Measurements from ENCODE around the gene AKAP1. TPM values are rescaled to one million over a fixed set of nuclear protein-coding genes. Genes with fewer than 3 reads are reported as not detected.

AKAP1 gene
- total and polyA plus RNA-seq, 2 of the 8 experiments (the other 6 are each of a cell fraction or from before 2014, with no cell fraction given), result 120 to 156 TPM

GRCh38 chr17:57075193-57075592 lies 9.9 kb upstream of the AKAP1 start:
- Histone ChIP-seq H2BK15ac (ENCODE audit: low read length) (no peak overlapping the region; the same call in 1 of the 2 replicates), H3K4ac (replicated peaks; ENCODE audit: insufficient read length, low read depth, low read length) (no peak overlapping the region), H3K9ac (replicated peaks in 1 of 4; ENCODE audit: extremely low read depth in 1 of 4, low read depth in 3 of 4, low read length in 3 of 4) (no peak overlapping the region), H3K27ac (ENCODE audit: low read depth, low read length) (no peak overlapping the region), H3K18ac (ENCODE audit: extremely low read depth, low read length) (no peak overlapping the region), H3K27me3 (replicated peaks in 1 of 4; ENCODE audit: control insufficient read depth in 3 of 4, extremely low read depth in 1 of 4, insufficient read depth in 3 of 4, low read length in 3 of 4) (no peaks in the 10 kb centered on the region), H3K79me2 (ENCODE audit: control insufficient read depth in 1 of 2, insufficient read depth in 2 of 2, low read length in 2 of 2) (no peaks in the 10 kb centered on the region), H4K8ac (ENCODE audit: extremely low read depth, insufficient read depth, low read length) (no peak overlapping the region), H3K4me3 (ENCODE audit: extremely low read depth in 1 of 4, insufficient read depth in 2 of 4, low read depth in 3 of 4, low read length in 4 of 4) (no peak overlapping the region), H3K9me3 (ENCODE audit: insufficient read depth in 2 of 2, low read depth in 1 of 2, low read length in 1 of 2) (no peaks in the 10 kb centered on the region), H2AFZ (ENCODE audit: low read length) (no peak overlapping the region), H3K79me1 (ENCODE audit: low read depth, low read length) (no peaks in the 10 kb centered on the region), H2AK5ac (ENCODE audit: low read depth, low read length) (no peak overlapping the region), H3K23ac (ENCODE audit: insufficient read length) (no peak overlapping the region), H2BK12ac (ENCODE audit: low read depth, low read length) (no peak overlapping the region), H2BK5ac (ENCODE audit: low read depth, low read length) (no peak overlapping the region), H3K23me2 (ENCODE audit: low read depth, low read length) (no peaks in the 10 kb centered on the region), H3K56ac (replicated peaks; ENCODE audit: insufficient read length, low read depth, low read length) (no peak overlapping the region), H2BK20ac (ENCODE audit: low read length) (no peak overlapping the region), H3K4me1 (replicated peaks in 1 of 4; ENCODE audit: control insufficient read depth in 3 of 4, insufficient read depth in 4 of 4, low read length in 3 of 4) (peaks cover 0 to 7% (median 4%) of the 10 kb centered on the region in 4 experiments; a peak in 4 of 7 replicates), H3K14ac (ENCODE audit: insufficient read length) (no peak overlapping the region), H2BK120ac (replicated peaks; ENCODE audit: low read depth, low read length) (no peak overlapping the region), H4K5ac (ENCODE audit: insufficient read length, low read depth, low read length) (no peak overlapping the region), H4K91ac (replicated peaks; ENCODE audit: insufficient read length, low read length) (no peak overlapping the region), H4K20me1 (replicated peaks in 1 of 2; ENCODE audit: control insufficient read depth in 1 of 2, insufficient read depth in 2 of 2, low read length in 2 of 2) (no peaks in the 10 kb centered on the region), H3K4me2 (ENCODE audit: insufficient read depth in 1 of 2, low read depth in 2 of 2, low read length in 2 of 2) (no peak overlapping the region), H3K36me3 (ENCODE audit: control insufficient read depth in 2 of 4, insufficient read depth in 4 of 4, low read length in 3 of 4) (no peaks in the 10 kb centered on the region)
- ChIA-PET POLR2A (ENCODE audit: partially characterized antibody) (interaction anchor here (2.6 kb wide), 1 partner anchor 9 kb away, joined by 10 read pairs; the partner anchor contains the start of gene AKAP1), CTCF (ENCODE audit: partially characterized antibody) (interaction anchor here (1.1 kb wide), 1 partner anchor 8 kb away, joined by 4 read pairs; no protein-coding TSS in a partner anchor)
- no peak for DNase-seq (ENCODE audit: low read depth in 1 of 2, low spot score in 2 of 2)
- WGBS, 2 experiments (ENCODE audit: extremely low coverage in 1 of 2, insufficient coverage in 1 of 2, insufficient read length in 1 of 2, insufficient replicate concordance in 2 of 2, low coverage in 1 of 2, low lambda C conversion rate in 2 of 2, missing lambda C conversion rate in 1 of 2), result 85% methylated on average over 3 of the region's 3 CpGs; no CpG with 5 or more reads in 1 of the 2 experiments
- no peak for FAIRE-seq
- TF ChIP-seq, protein P1, sequence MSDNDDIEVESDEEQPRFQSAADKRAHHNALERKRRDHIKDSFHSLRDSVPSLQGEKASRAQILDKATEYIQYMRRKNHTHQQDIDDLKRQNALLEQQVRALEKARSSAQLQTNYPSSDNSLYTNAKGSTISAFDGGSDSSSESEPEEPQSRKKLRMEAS (IDR thresholded peaks at IDR 0.05), result no peak
- TF ChIP-seq, protein P2, sequence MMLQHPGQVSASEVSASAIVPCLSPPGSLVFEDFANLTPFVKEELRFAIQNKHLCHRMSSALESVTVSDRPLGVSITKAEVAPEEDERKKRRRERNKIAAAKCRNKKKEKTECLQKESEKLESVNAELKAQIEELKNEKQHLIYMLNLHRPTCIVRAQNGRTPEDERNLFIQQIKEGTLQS (IDR thresholded peaks at IDR 0.05; ENCODE audit: insufficient read depth, low read depth, low read length), result no peak
- TF ChIP-seq CEBPB (IDR thresholded peaks at IDR 0.05; ENCODE audit: low read depth, low read length), result no peak
- no peak for TF ChIP-seq TEAD4 (IDR thresholded peaks at IDR 0.05; ENCODE audit: low read depth, low read length)
- no peak for TF ChIP-seq JUN (IDR thresholded peaks at IDR 0.05; ENCODE audit: low read depth, low read length)
- no peak for TF ChIP-seq KDM5A (IDR thresholded peaks at IDR 0.05; ENCODE audit: low read length)
- no peak for TF ChIP-seq CTBP2 (IDR thresholded peaks at IDR 0.05; ENCODE audit: borderline replicate concordance, insufficient read depth, insufficient read length, low read length)
- no peak for TF ChIP-seq TAF7 (optimal IDR thresholded peaks at IDR 0.05; ENCODE audit: borderline replicate concordance, low read depth, low read length)
- TF ChIP-seq EP300 (IDR thresholded peaks at IDR 0.05; ENCODE audit: borderline replicate concordance in 1 of 2, low read depth in 2 of 2, low read length in 2 of 2), result no peak
- no peak for TF ChIP-seq TCF12 (IDR thresholded peaks at IDR 0.05; ENCODE audit: low read depth, low read length)
- no peak for TF ChIP-seq CHD1 (IDR thresholded peaks at IDR 0.05; ENCODE audit: low read depth, low read length)
- TF ChIP-seq NANOG (IDR thresholded peaks at IDR 0.05; ENCODE audit: insufficient read depth, low read depth, low read length, poor library complexity, severe bottlenecking), result no peak
- no peak for TF ChIP-seq SIN3A (conservative IDR thresholded peaks at IDR 0.05 in 1 of 2, IDR thresholded peaks at IDR 0.05 in 1 of 2; ENCODE audit: low read depth in 1 of 2, low read length in 2 of 2)

Measured in H1 (cell line).